Ascending aorta (tissue), 2 donors: ENCODE results near the gene MUSK. TPM values are rescaled to one million over a fixed set of nuclear protein-coding genes. Genes with fewer than 3 reads are reported as not detected.

Experiments
- DNase-seq, 2 donors: peaks; one replicate each; pipeline ENCODE4 v3.0.0-alpha.2; 2019; ENCODE audit warnings: low spot score in 2 of 2
- H3K27ac ChIP-seq, 2 donors: fragments of 200-600 bp; sonication (generic); one replicate each; pipeline ENCODE4 v1.5.1; 2016 to 2017; ENCODE audit warnings: mild to moderate bottlenecking in 1 of 2
- H3K27me3 ChIP-seq: fragments of 200-600 bp; sonication (generic); one replicate; pipeline ENCODE4 v1.5.1; 2017
- H3K36me3 ChIP-seq, 2 donors: fragments of 200-600 bp; sonication (generic); one replicate each; pipeline ENCODE4 v1.5.1; 2016
- H3K4me1 ChIP-seq, 2 donors: fragments of 200-600 bp; sonication (generic); one replicate each; pipeline ENCODE4 v1.5.1; 2016 to 2017; ENCODE audit warnings: mild to moderate bottlenecking in 1 of 2
- H3K4me3 ChIP-seq, 2 donors: fragments of 200-600 bp; sonication (generic); one replicate each; pipeline ENCODE4 v1.5.1; 2016 to 2017; ENCODE audit warnings: mild to moderate bottlenecking in 1 of 2
- H3K9me3 ChIP-seq, 2 donors: fragments of 200-600 bp; sonication (generic); one replicate each; pipeline ENCODE4 v1.5.1; 2016
- intact Hi-C: fragments of 100-400 bp; cut with DNase I; formaldehyde crosslinking; loops from one replicate; pipeline ENCODE4 v1.15.1; 2023
- total RNA-seq: library from RNA; depleted of rRNA; stranded (reverse); fragments of >200 nt; gene quantifications from one replicate; pipeline ENCODE4 v1.1.0, GENCODE V29; 2016
- TF ChIP-seq, protein P1 (sequence below), 3 experiments: fragments of 200-600 bp in 2 of 3; fragments of 450-650 bp in 1 of 3; sonication (generic) in 2 of 3; IDR thresholded peaks; one replicate each; pipeline ENCODE4 v1.5.1; 2016 to 2019; ENCODE audit warnings: antibody characterized with exemption in 3 of 3, mild to moderate bottlenecking in 1 of 3, moderate library complexity in 1 of 3

Gene MUSK
- total RNA-seq, 1 donor from 2014 or later, result not detected

DNA sequence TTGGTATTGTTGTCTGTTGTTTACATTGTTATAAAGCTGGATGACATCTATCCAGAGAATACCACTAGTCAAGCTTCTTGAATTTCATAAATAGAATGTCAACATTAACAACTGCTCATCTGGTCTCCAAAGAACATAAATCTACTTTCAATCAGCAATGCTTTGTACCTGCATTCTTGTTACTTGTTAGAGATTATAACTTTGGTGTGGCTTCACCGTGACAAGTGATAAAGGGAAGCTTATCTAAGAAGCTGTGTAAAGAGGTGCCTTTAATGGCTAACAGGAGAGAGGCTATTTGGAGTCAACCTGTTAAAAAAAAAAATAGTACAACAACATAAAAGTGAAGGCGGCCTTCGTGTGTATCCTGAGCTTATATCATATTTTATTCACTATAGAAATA, 41.8 kb downstream of the MUSK start:
- Histone ChIP-seq H3K4me3 (no peak overlapping the region), H3K36me3 (no peaks in the 10 kb centered on the region), H3K27me3 (no peaks in the 10 kb centered on the region), H3K4me1 (no peaks in the 10 kb centered on the region), H3K27ac (no peak overlapping the region), H3K9me3 (no peaks in the 10 kb centered on the region)
- intact Hi-C loops, result no loop called here
- TF ChIP-seq, protein P1, sequence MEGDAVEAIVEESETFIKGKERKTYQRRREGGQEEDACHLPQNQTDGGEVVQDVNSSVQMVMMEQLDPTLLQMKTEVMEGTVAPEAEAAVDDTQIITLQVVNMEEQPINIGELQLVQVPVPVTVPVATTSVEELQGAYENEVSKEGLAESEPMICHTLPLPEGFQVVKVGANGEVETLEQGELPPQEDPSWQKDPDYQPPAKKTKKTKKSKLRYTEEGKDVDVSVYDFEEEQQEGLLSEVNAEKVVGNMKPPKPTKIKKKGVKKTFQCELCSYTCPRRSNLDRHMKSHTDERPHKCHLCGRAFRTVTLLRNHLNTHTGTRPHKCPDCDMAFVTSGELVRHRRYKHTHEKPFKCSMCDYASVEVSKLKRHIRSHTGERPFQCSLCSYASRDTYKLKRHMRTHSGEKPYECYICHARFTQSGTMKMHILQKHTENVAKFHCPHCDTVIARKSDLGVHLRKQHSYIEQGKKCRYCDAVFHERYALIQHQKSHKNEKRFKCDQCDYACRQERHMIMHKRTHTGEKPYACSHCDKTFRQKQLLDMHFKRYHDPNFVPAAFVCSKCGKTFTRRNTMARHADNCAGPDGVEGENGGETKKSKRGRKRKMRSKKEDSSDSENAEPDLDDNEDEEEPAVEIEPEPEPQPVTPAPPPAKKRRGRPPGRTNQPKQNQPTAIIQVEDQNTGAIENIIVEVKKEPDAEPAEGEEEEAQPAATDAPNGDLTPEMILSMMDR (IDR thresholded peaks at IDR 0.05), result no peak
- no peak for DNase-seq

DNA sequence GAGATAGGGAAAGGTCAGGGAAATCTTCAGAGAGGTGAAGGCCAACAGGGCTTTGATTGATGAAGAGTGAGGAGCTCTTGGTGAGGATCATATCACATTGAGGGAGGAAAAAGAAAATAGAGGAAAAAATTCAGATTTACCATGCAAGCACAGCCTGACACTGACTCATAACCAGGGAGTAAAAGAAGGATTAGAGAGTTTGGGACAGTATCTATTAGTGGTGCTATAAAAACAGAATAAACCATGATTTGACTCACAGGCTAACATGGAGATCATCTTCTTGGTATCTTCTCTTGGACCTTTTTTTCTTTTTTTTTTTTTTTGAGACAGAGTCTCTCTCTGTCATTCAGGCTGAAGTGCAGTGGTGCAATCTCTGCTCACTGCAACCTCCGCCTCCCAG, 44.4 kb downstream of the MUSK start:
- H3K27me3 ChIP-seq, result no peaks in the 10 kb centered on the region
- no peaks in the 10 kb centered on the region for H3K9me3 ChIP-seq
- DNase-seq, result no peak
- intact Hi-C loops, result no loop called here
- no peak overlapping the region for H3K4me3 ChIP-seq
- TF ChIP-seq, protein P1 (IDR thresholded peaks at IDR 0.05), result no peak
- no peaks in the 10 kb centered on the region for H3K4me1 ChIP-seq
- H3K27ac ChIP-seq, result no peak overlapping the region
- no peaks in the 10 kb centered on the region for H3K36me3 ChIP-seq

DNA sequence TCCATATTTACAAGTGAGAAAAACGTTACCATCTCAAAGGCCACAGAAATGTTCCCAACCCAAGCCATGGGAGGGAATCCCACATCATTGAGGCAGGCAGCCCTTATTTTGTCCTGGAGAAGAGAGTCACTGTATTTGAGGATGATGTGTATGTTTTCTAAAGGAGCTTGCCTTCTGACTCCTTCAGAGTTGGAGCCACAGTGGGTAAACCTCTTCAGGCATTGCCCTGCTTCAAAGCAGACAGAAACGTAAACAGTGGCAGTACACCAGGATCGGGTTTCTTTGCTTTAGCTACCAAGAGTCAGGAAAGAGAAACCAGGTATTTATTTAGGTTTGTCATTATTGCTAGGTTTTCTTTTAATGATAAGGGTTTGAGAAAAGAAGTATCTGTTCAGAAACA, 45.7 kb downstream of the MUSK start:
- H3K27ac ChIP-seq, result no peak overlapping the region
- H3K4me1 ChIP-seq, result no peaks in the 10 kb centered on the region
- TF ChIP-seq, protein P1 (IDR thresholded peaks at IDR 0.05), result no peak
- intact Hi-C loops, result no loop called here
- H3K27me3 ChIP-seq, result no peaks in the 10 kb centered on the region
- H3K4me3 ChIP-seq, result no peak overlapping the region
- DNase-seq, result no peak
- no peaks in the 10 kb centered on the region for H3K36me3 ChIP-seq
- peaks cover 0 to 6% of the 10 kb centered on the region in 2 donors for H3K9me3 ChIP-seq

DNA sequence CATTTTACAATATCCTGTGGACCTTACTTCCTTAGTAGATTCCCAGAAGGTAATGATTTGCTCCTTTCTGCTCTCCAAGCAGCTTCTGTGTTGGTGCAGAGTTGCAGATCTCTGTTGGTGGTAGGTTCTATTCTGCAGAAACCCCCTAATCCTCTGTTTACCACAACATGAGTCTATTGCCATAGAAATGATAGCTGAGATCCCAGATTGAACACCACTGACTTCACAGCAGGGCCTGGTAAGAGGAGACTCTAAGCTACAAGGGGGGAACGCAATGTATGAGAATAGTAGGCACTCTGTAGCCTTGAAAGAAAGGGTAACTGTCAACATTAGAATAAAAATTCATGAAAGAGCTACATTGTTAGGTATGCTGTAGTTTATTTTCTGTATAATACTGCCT, 59.5 kb downstream of the MUSK start:
- Histone ChIP-seq H3K36me3 (no peaks in the 10 kb centered on the region), H3K4me3 (no peak overlapping the region), H3K9me3 (no peaks in the 10 kb centered on the region), H3K4me1 (no peaks in the 10 kb centered on the region), H3K27me3 (no peaks in the 10 kb centered on the region), H3K27ac (no peak overlapping the region)
- no peak for DNase-seq
- intact Hi-C loops, result no loop called here
- TF ChIP-seq, protein P1 (IDR thresholded peaks at IDR 0.05), result no peak

DNA sequence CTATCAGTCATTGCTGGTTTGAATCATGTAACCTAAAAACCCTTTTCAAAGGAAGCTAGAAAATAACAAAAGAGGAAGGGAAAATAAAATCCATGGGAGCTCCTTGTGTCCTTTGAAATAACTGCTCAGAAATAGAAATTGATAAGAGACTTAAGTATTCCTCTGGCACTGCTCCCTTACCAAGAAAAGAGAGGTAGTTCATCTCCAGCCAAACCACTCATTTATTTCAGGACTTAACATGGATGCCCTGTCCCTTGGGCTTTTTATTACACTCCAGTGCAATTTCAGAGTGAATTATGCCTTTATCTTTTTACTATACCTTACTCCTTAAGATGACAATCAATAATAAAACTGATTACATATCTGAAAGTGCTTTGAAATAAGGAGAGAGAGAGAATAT, 61.0 kb downstream of the MUSK start:
- no peaks in the 10 kb centered on the region for H3K9me3 ChIP-seq

More for the DNA sequence above, 61.0 kb downstream of the MUSK start:
- intact Hi-C loops, result no loop called here
- Histone ChIP-seq H3K4me3 (no peak overlapping the region), H3K27me3 (no peaks in the 10 kb centered on the region), H3K27ac (no peak overlapping the region), H3K36me3 (no peaks in the 10 kb centered on the region), H3K4me1 (no peaks in the 10 kb centered on the region)
- TF ChIP-seq, protein P1 (IDR thresholded peaks at IDR 0.05), result no peak
- no peak for DNase-seq
